ENCODE measurements around the gene PHACTR3. TPM values are rescaled to one million over a fixed set of nuclear protein-coding genes. Genes with fewer than 3 reads are reported as not detected.

Gene PHACTR3
- total RNA-seq, 2 donors from 2014 or later: 0.13 TPM; not detected in 1

DNA sequence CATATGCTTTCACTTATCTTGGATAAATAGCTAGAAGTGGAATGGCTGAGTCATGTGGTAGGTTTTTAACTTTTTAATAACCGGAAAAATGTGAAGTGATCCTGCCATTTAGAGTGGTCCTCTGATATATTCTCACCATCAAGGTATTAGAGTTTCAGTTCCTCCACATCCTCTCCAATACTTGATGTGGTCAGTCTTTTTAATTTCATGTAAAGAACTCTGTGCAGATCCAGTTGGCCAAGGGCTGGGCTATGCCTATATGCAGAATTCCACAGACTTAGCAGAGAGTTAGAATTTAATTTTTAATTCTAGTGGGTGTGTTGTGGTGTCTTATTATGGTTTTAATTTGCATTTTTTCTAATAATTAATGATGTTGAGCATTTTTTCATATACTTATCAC lies 188.0 kb downstream of the PHACTR3 start:
- Histone ChIP-seq H3K4me3 (ENCODE audit: low read length) (no peak overlapping the region), H3K9ac (ENCODE audit: extremely low read depth, low read length, poor library complexity, severe bottlenecking) (no peak overlapping the region), H3K4me1 (ENCODE audit: control insufficient read depth, insufficient read depth, low read length) (no peaks in the 10 kb centered on the region), H3K36me3 (ENCODE audit: control insufficient read depth, insufficient read depth, low read length) (no peaks in the 10 kb centered on the region), H3K27me3 (ENCODE audit: control insufficient read depth, insufficient read depth, low read length, poor library complexity, severe bottlenecking) (no peaks in the 10 kb centered on the region), H3K27ac (ENCODE audit: low read depth, low read length) (no peak overlapping the region), H3K9me3 (ENCODE audit: control insufficient read depth, low read length) (peaks cover 26% of the 10 kb centered on the region)
- peaks cover 29% of the 10 kb centered on the region for H3K27me3 Mint-ChIP-seq (ENCODE audit: insufficient read depth)
- H3K9me3 Mint-ChIP-seq: peaks cover 30% of the 10 kb centered on the region
- no peak overlapping the region for H3K27ac Mint-ChIP-seq
- TF ChIP-seq, protein P1, sequence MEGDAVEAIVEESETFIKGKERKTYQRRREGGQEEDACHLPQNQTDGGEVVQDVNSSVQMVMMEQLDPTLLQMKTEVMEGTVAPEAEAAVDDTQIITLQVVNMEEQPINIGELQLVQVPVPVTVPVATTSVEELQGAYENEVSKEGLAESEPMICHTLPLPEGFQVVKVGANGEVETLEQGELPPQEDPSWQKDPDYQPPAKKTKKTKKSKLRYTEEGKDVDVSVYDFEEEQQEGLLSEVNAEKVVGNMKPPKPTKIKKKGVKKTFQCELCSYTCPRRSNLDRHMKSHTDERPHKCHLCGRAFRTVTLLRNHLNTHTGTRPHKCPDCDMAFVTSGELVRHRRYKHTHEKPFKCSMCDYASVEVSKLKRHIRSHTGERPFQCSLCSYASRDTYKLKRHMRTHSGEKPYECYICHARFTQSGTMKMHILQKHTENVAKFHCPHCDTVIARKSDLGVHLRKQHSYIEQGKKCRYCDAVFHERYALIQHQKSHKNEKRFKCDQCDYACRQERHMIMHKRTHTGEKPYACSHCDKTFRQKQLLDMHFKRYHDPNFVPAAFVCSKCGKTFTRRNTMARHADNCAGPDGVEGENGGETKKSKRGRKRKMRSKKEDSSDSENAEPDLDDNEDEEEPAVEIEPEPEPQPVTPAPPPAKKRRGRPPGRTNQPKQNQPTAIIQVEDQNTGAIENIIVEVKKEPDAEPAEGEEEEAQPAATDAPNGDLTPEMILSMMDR (conservative IDR thresholded peaks at IDR 0.05): no peak
- no peaks in the 10 kb centered on the region for H3K36me3 Mint-ChIP-seq (ENCODE audit: low read depth)
- H3K4me1 Mint-ChIP-seq: no peaks in the 10 kb centered on the region
- DNase-seq: no peak
- 100% methylated on average over 1 of the region's 1 CpG; no CpG with 5 or more reads in 1 of the 2 experiments for WGBS, 2 experiments (ENCODE audit: insufficient coverage in 1 of 2, insufficient read length in 1 of 2)
- no peak overlapping the region for H3K4me3 Mint-ChIP-seq

- peaks cover 44% of the 10 kb centered on the region for H3K9me3 Mint-ChIP-seq
- H3K4me1 Mint-ChIP-seq: no peaks in the 10 kb centered on the region
- Histone ChIP-seq H3K4me1 (ENCODE audit: control insufficient read depth, insufficient read depth, low read length) (no peaks in the 10 kb centered on the region), H3K27me3 (ENCODE audit: control insufficient read depth, insufficient read depth, low read length, poor library complexity, severe bottlenecking) (no peaks in the 10 kb centered on the region), H3K9ac (ENCODE audit: extremely low read depth, low read length, poor library complexity, severe bottlenecking) (no peak overlapping the region), H3K4me3 (ENCODE audit: low read length) (no peak overlapping the region), H3K36me3 (ENCODE audit: control insufficient read depth, insufficient read depth, low read length) (no peaks in the 10 kb centered on the region), H3K9me3 (ENCODE audit: control insufficient read depth, low read length) (peaks cover 37% of the 10 kb centered on the region), H3K27ac (ENCODE audit: low read depth, low read length) (no peak overlapping the region)
- H3K4me3 Mint-ChIP-seq: no peak overlapping the region
- TF ChIP-seq, protein P1 (conservative IDR thresholded peaks at IDR 0.05): no peak
- H3K27ac Mint-ChIP-seq: no peak overlapping the region
- no peak for DNase-seq
- peaks cover 19% of the 10 kb centered on the region for H3K27me3 Mint-ChIP-seq (ENCODE audit: insufficient read depth)
- 60 to 69% methylated on average over 1 to 2 of the region's 2 CpGs for WGBS, 2 experiments (ENCODE audit: insufficient coverage in 1 of 2, insufficient read length in 1 of 2)
- H3K36me3 Mint-ChIP-seq (ENCODE audit: low read depth): no peaks in the 10 kb centered on the region
These were observed 190.2 kb downstream of the PHACTR3 start for GRCh38 chr20:59794555-59794954.

- WGBS, 2 experiments (ENCODE audit: insufficient coverage in 1 of 2, insufficient read length in 1 of 2): 75% methylated on average over 1 of the region's 1 CpG; no CpG with 5 or more reads in 1 of the 2 experiments
- H3K27ac Mint-ChIP-seq: no peak overlapping the region
- peaks cover 53% of the 10 kb centered on the region for H3K9me3 ChIP-seq (ENCODE audit: control insufficient read depth, low read length)
- peaks cover 41% of the 10 kb centered on the region for H3K27me3 Mint-ChIP-seq (ENCODE audit: insufficient read depth)
- H3K36me3 ChIP-seq (ENCODE audit: control insufficient read depth, insufficient read depth, low read length): no peaks in the 10 kb centered on the region
- DNase-seq: no peak
- peaks cover 10% of the 10 kb centered on the region for H3K4me1 Mint-ChIP-seq
- TF ChIP-seq, protein P1 (conservative IDR thresholded peaks at IDR 0.05): no peak
- H3K4me3 ChIP-seq (ENCODE audit: low read length): no peak overlapping the region
- no peaks in the 10 kb centered on the region for H3K27me3 ChIP-seq (ENCODE audit: control insufficient read depth, insufficient read depth, low read length, poor library complexity, severe bottlenecking)
- no peaks in the 10 kb centered on the region for H3K36me3 Mint-ChIP-seq (ENCODE audit: low read depth)
- no peak overlapping the region for H3K9ac ChIP-seq (ENCODE audit: extremely low read depth, low read length, poor library complexity, severe bottlenecking)
- H3K4me1 ChIP-seq (ENCODE audit: control insufficient read depth, insufficient read depth, low read length): no peaks in the 10 kb centered on the region
- no peak overlapping the region for H3K4me3 Mint-ChIP-seq
- H3K9me3 Mint-ChIP-seq: peaks cover 53% of the 10 kb centered on the region
- H3K27ac ChIP-seq (ENCODE audit: low read depth, low read length): no peak overlapping the region
These were observed 196.0 kb downstream of the PHACTR3 start for GRCh38 chr20:59800309-59800708.
